HepG2 (cell line): Measurements from ENCODE around the gene OSBPL2. TPM values are rescaled to one million over a fixed set of nuclear protein-coding genes. Genes with fewer than 3 reads are reported as not detected.

ENCODE experiments used
- FOXA1 ChIP-seq, 2 experiments: fragments of 450-650 bp in 1 of 2; sonication (generic) in 1 of 2; formaldehyde crosslinking in 1 of 2; IDR thresholded peaks; 2 replicates each; pipeline versions ENCODE4 v1.4.0 to v1.6.1; 2016 to 2020; ENCODE audit warnings: missing genetic modification reagents in 1 of 2
- GABPA ChIP-seq, 2 experiments: IDR thresholded peaks; 2 replicates each; pipeline ENCODE4 v1.6.1; 2011 to 2016; ENCODE audit warnings: low read depth in 2 of 2, low read length in 1 of 2, missing biosample characterization in 1 of 2, missing genetic modification characterization in 1 of 2
- JDP2 ChIP-seq: sonication (generic); formaldehyde crosslinking; IDR thresholded peaks from 2 replicates; pipeline ENCODE4 v1.8.1; 2022; ENCODE audit warnings: missing genetic modification reagents, borderline replicate concordance
- JUNB ChIP-seq: sonication (generic); formaldehyde crosslinking; IDR thresholded peaks from 2 replicates; pipeline ENCODE4 v1.8.0; 2022; ENCODE audit warnings: missing genetic modification reagents, mild to moderate bottlenecking, borderline replicate concordance
- MATR3 ChIP-seq: sonication (generic); formaldehyde crosslinking; IDR thresholded peaks from 2 replicates; pipeline ENCODE4 v1.4.0; 2020; ENCODE audit warnings: missing genetic modification reagents
- THAP11 ChIP-seq: IDR thresholded peaks from 2 replicates; pipeline ENCODE4 v1.6.1; 2016; ENCODE audit warnings: missing biosample characterization, missing genetic modification reagents
- ZNF33A ChIP-seq: sonication (generic); formaldehyde crosslinking; IDR thresholded peaks from 2 replicates; pipeline ENCODE4 v1.5.1; 2020; ENCODE audit warnings: missing genetic modification reagents, mild to moderate bottlenecking, moderate library complexity, borderline replicate concordance
- ZNF644 ChIP-seq: IDR thresholded peaks from 2 replicates; pipeline ENCODE4 v1.6.1; 2016; ENCODE audit warnings: low read depth
- ZNF672 ChIP-seq: sonication (generic); formaldehyde crosslinking; IDR thresholded peaks from 2 replicates; pipeline ENCODE4 v1.8.1; 2022; ENCODE audit warnings: missing genetic modification reagents
- ZNF747 ChIP-seq: sonication (generic); formaldehyde crosslinking; IDR thresholded peaks from 2 replicates; pipeline ENCODE4 v1.8.1; 2023; ENCODE audit warnings: missing genetic modification reagents, mild to moderate bottlenecking, borderline replicate concordance
- ZNF883 ChIP-seq: sonication (generic); formaldehyde crosslinking; IDR thresholded peaks from 2 replicates; pipeline ENCODE4 v1.5.1; 2020; ENCODE audit warnings: mild to moderate bottlenecking, missing genetic modification reagents; ENCODE audit errors: not compliant biosample characterization
- polyA plus RNA-seq, 8 experiments: library from polyadenylated mRNA; depleted of rRNA in 3 of 8; stranded (reverse) in 7 of 8; unstranded in 1 of 8; fragments of >200 nt; fragmentation: Illumina TruSeq in 4 of 8; extraction: Trizol in 4 of 8; gene quantifications; 2 replicates each; pipeline versions ENCODE4 v1.2.1 to v1.2.3, GENCODE V29; 2011 to 2016; ENCODE audit warnings: low read depth in 4 of 8, missing spikeins in 1 of 8, mixed read lengths in 1 of 8; ENCODE audit not compliant: insufficient read depth in 1 of 8
- total RNA-seq, 5 experiments: library from RNA; depleted of rRNA; stranded (reverse); fragments of >200 nt; fragmentation: Illumina TruSeq; extraction: Trizol; gene quantifications; 2 replicates each; pipeline ENCODE4 v1.2.3, GENCODE V29; 2016; ENCODE audit warnings: low read depth in 1 of 5
- TF ChIP-seq, protein P1 (sequence below): IDR thresholded peaks from 2 replicates; pipeline ENCODE4 v1.6.1; 2016; ENCODE audit warnings: mild to moderate bottlenecking
- TF ChIP-seq, protein P2 (sequence below): sonication (generic); formaldehyde crosslinking; IDR thresholded peaks from 2 replicates; pipeline ENCODE4 v1.8.0; 2022; ENCODE audit warnings: mild to moderate bottlenecking, missing genetic modification reagents; ENCODE audit not compliant: insufficient replicate concordance
- TF ChIP-seq, protein P3 (sequence below): sonication (generic); formaldehyde crosslinking; conservative IDR thresholded peaks from 2 replicates; pipeline ENCODE4 v1.8.0; 2022; ENCODE audit warnings: missing genetic modification reagents

The OSBPL2 gene
- total and polyA plus RNA-seq, 2 of the 13 experiments (the other 11 are each of a cell fraction or from before 2014, with no cell fraction given), result 18.5 to 37.4 TPM

DNA sequence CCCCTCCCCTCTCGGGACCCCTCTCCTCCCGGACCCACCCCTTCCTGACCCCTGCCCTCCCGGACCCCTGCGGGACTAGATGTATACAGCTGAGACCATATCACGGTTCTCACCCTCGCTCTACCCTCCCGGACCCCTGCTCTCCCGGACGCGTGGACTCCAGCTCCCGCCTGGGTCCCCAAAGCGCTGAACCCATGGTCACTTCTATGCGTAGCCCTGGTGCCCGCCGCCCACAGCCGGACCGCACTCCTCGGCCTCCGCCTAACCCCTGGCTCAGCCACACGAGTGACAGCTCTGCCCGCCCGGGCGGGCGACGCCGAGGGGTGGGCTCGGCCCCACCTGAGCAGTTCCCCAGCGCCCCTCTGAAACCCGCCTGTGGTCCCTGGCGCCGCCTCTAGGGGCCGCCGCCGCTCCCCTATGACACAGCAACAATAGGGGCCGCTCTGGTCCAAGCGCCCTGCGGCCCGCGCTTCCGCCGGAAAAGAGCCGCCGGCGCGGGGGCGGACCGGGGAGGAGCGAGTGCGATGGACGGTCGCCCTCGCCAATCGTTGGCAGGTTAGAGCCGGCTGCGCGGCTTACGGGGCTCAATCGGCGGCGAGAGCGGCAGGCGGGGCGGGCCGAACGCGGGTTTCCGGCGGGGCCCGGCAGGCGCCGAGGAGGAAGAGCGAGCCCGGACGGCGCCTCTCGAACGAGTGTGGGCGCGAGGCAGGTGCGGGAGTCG, 64.2 kb downstream of the OSBPL2 start, which contains the start of gene ADRM1 (continued):
- TF ChIP-seq, protein P1, sequence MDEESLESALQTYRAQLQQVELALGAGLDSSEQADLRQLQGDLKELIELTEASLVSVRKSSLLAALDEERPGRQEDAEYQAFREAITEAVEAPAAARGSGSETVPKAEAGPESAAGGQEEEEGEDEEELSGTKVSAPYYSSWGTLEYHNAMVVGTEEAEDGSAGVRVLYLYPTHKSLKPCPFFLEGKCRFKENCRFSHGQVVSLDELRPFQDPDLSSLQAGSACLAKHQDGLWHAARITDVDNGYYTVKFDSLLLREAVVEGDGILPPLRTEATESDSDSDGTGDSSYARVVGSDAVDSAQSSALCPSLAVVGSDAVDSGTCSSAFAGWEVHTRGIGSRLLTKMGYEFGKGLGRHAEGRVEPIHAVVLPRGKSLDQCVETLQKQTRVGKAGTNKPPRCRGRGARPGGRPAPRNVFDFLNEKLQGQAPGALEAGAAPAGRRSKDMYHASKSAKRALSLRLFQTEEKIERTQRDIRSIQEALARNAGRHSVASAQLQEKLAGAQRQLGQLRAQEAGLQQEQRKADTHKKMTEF (CRISPR knock-in tag), result peak; percentile 92
- no peak for TF ChIP-seq MATR3 (CRISPR knock-in tag)
- TF ChIP-seq, protein P2, sequence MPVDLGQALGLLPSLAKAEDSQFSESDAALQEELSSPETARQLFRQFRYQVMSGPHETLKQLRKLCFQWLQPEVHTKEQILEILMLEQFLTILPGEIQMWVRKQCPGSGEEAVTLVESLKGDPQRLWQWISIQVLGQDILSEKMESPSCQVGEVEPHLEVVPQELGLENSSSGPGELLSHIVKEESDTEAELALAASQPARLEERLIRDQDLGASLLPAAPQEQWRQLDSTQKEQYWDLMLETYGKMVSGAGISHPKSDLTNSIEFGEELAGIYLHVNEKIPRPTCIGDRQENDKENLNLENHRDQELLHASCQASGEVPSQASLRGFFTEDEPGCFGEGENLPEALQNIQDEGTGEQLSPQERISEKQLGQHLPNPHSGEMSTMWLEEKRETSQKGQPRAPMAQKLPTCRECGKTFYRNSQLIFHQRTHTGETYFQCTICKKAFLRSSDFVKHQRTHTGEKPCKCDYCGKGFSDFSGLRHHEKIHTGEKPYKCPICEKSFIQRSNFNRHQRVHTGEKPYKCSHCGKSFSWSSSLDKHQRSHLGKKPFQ (CRISPR knock-in tag), result no peak
- TF ChIP-seq ZNF747 (CRISPR knock-in tag), result peak; percentile 93
- peak; percentile 96 for TF ChIP-seq GABPA (IDR thresholded peaks at IDR 0.05; ENCODE audit: low read depth, low read length)
- peak; percentile 92 for TF ChIP-seq GABPA (CRISPR knock-in tag; IDR thresholded peaks at IDR 0.05; ENCODE audit: low read depth)
- TF ChIP-seq THAP11 (CRISPR knock-in tag), result peak; percentile 95
- TF ChIP-seq ZNF883 (CRISPR knock-in tag), result no peak
- TF ChIP-seq ZNF33A, result 0 out of 2 replicates have a peak, but pooled peaks have one; percentile 20
- TF ChIP-seq ZNF644 (CRISPR knock-in tag), result no peak
- no peak for TF ChIP-seq JUNB (CRISPR knock-in tag)
- no peak for TF ChIP-seq FOXA1 (IDR thresholded peaks at IDR 0.05)
- no peak for TF ChIP-seq FOXA1 (CRISPR knock-in tag; IDR thresholded peaks at IDR 0.05)
- TF ChIP-seq JDP2 (CRISPR knock-in tag), result no peak; the same call in 1 of the 2 replicates
- no peak for TF ChIP-seq ZNF672 (CRISPR knock-in tag)
- TF ChIP-seq, protein P3, sequence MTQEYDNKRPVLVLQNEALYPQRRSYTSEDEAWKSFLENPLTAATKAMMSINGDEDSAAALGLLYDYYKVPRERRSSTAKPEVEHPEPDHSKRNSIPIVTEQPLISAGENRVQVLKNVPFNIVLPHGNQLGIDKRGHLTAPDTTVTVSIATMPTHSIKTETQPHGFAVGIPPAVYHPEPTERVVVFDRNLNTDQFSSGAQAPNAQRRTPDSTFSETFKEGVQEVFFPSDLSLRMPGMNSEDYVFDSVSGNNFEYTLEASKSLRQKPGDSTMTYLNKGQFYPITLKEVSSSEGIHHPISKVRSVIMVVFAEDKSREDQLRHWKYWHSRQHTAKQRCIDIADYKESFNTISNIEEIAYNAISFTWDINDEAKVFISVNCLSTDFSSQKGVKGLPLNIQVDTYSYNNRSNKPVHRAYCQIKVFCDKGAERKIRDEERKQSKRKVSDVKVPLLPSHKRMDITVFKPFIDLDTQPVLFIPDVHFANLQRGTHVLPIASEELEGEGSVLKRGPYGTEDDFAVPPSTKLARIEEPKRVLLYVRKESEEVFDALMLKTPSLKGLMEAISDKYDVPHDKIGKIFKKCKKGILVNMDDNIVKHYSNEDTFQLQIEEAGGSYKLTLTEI (CRISPR knock-in tag), result no peak
